Peyer's patch (tissue), 4 donors: ENCODE data around the gene C1orf167.

Experiments
- CTCF ChIP-seq, 6 experiments: fragments of 450-650 bp in 4 of 6; fragments of 200-600 bp in 2 of 6; sonication (generic) in 1 of 6; IDR thresholded peaks; one replicate each; pipeline ENCODE4 v1.5.1; 2017 to 2019; ENCODE audit warnings: antibody characterized with exemption in 6 of 6, mild to moderate bottlenecking in 3 of 6, moderate library complexity in 1 of 6
- POLR2A ChIP-seq, 2 donors: fragments of 450-650 bp; IDR thresholded peaks; one replicate each; pipeline ENCODE4 v1.5.1; 2017; ENCODE audit warnings: antibody characterized with exemption in 2 of 2, mild to moderate bottlenecking in 2 of 2, moderate library complexity in 2 of 2

GRCh38 chr1:11782127-11782708 is 20.2 kb downstream of the C1orf167 start:
- TF ChIP-seq CTCF (IDR thresholded peaks at IDR 0.05) (no peak), POLR2A (IDR thresholded peaks at IDR 0.05) (no peak)
